Spleen (tissue), 11 donors: Measurements from ENCODE around the gene UBL4A. TPM values are rescaled to one million over a fixed set of nuclear protein-coding genes. Genes with fewer than 3 reads are reported as not detected.

ENCODE experiments used
- DNase-seq: peaks from one replicate; pipeline ENCODE4 v3.0.0-alpha.2; 2020
- H3K27ac ChIP-seq, 8 donors: fragments of 200-600 bp; sonication (generic) in 7 of 8; 1 replicate in 4 of 8; 2 replicates in 4 of 8; pipeline versions ENCODE4 v1.5.0 to v1.8.0; 2016 to 2021; ENCODE audit warnings: inconsistent platforms in 4 of 8, mild to moderate bottlenecking in 4 of 8, moderate library complexity in 1 of 8
- H3K27me3 ChIP-seq, 7 donors: fragments of 200-600 bp; sonication (generic) in 6 of 7; replicated peaks in 1 of 7; 1 replicate in 4 of 7; 2 replicates in 3 of 7; pipeline versions ENCODE4 v1.5.0 to v1.8.0; 2016 to 2021; ENCODE audit warnings: inconsistent platforms in 3 of 7, mild to moderate bottlenecking in 1 of 7
- H3K36me3 ChIP-seq, 6 donors: fragments of 200-600 bp; sonication (generic) in 5 of 6; 1 replicate in 4 of 6; 2 replicates in 2 of 6; pipeline versions ENCODE4 v1.5.0 to v1.8.0; 2016 to 2021; ENCODE audit warnings: inconsistent platforms in 2 of 6
- H3K4me1 ChIP-seq, 6 donors: fragments of 200-600 bp; sonication (generic) in 5 of 6; 1 replicate in 3 of 6; 2 replicates in 3 of 6; pipeline versions ENCODE4 v1.5.0 to v1.8.0; 2016 to 2021; ENCODE audit warnings: inconsistent platforms in 3 of 6
- H3K4me3 ChIP-seq, 8 donors: fragments of 200-600 bp; sonication (generic) in 7 of 8; 1 replicate in 4 of 8; 2 replicates in 4 of 8; pipeline versions ENCODE4 v1.5.0 to v1.8.0; 2016 to 2021; ENCODE audit warnings: inconsistent platforms in 4 of 8, mild to moderate bottlenecking in 4 of 8, moderate library complexity in 2 of 8
- H3K9me3 ChIP-seq, 8 donors: fragments of 200-600 bp; sonication (generic) in 7 of 8; 1 replicate in 4 of 8; 2 replicates in 4 of 8; pipeline versions ENCODE4 v1.5.0 to v1.8.0; 2016 to 2021; ENCODE audit warnings: inconsistent platforms in 4 of 8
- CTCF ChIP-seq, 11 experiments: fragments of 200-600 bp in 7 of 11; fragments of 450-650 bp in 4 of 11; sonication (generic) in 4 of 11; IDR thresholded peaks in 8 of 11; conservative IDR thresholded peaks in 3 of 11; 1 replicate in 7 of 11; 2 replicates in 4 of 11; pipeline versions ENCODE4 v1.4.0 to v1.8.0; 2016 to 2021; ENCODE audit warnings: antibody characterized with exemption in 11 of 11, inconsistent platforms in 4 of 11, mild to moderate bottlenecking in 1 of 11
- POLR2A ChIP-seq, 3 donors: fragments of 450-650 bp; IDR thresholded peaks; one replicate each; pipeline ENCODE4 v1.5.1; 2017; ENCODE audit warnings: antibody characterized with exemption in 3 of 3, mild to moderate bottlenecking in 1 of 3
- POLR2AphosphoS5 ChIP-seq, 3 donors: sonication (generic); formaldehyde crosslinking; IDR thresholded peaks; one replicate each; pipeline ENCODE4 v1.5.1; 2017; ENCODE audit warnings: antibody characterized with exemption in 3 of 3
- WGBS, 5 donors: extraction: QIAGEN DNeasy Blood & Tissue Kit in 3 of 5; methylation state at CpG; one replicate each; pipeline versions ENCODE4 v1.1.5 to v1.1.7; 2013 to 2018; 5-methylcytosine and 5-hydroxymethylcytosine counted together
- intact Hi-C: fragments of 100-400 bp; cut with DNase I; formaldehyde crosslinking; loops from one replicate; pipeline ENCODE4 v1.15.0; 2023; ENCODE audit warnings: low total_unique reads
- polyA plus RNA-seq, 3 donors: library from polyadenylated mRNA; stranded (reverse); fragments of 200-250 nt; gene quantifications; one replicate each; pipeline ENCODE4 v1.2.1, GENCODE V29; 2013
- total RNA-seq, 7 donors: library from RNA; depleted of rRNA in 3 of 7; stranded (reverse); fragments of >200 nt in 3 of 7; fragmentation: NEBNext Ultra II Directional in 4 of 7; extraction: Animal tissue kit (Norgen Biotek cat#: 25700) in 4 of 7; gene quantifications; one replicate each; pipeline versions ENCODE4 v1.1.0 to v1.2.1, GENCODE V29; 2016 to 2021
- donor health status: healthy with polysubstance abuse.
- donor health status: DM: no; HTN: no; CAD: no; lungs with moderate emphysema.
- donor health status: DM: no; HTN: no; CAD: no.
- donor health status: Bipolar disorder and iron deficiency.
- donor health status: healthy.
- donor health status: DM: no; HTN: no; CAD: no.
- donor health status: DM: yes; HTN: yes; CAD: no.

UBL4A gene
- total and polyA plus RNA-seq, 10 donors = 13.4 to 36.3 (median 21.8) TPM

GRCh38 chrX:154440623-154441357 lies 45.6 kb downstream of the UBL4A start:
- Histone ChIP-seq H3K36me3 (peaks cover 0 to 54% (median 18%) of the 10 kb centered on the region in 6 donors), H3K4me3 (no peak overlapping the region), H3K27ac (peak overlapping the region in 2 of 8 donors; percentile 32 to 42), H3K4me1 (peaks cover 9 to 77% (median 33%) of the 10 kb centered on the region in 6 donors), H3K27me3 (peaks cover 0 to 6% (median 0%) of the 10 kb centered on the region in 7 donors), H3K9me3 (no peaks in the 10 kb centered on the region)
- DNase-seq = peak; percentile 65
- TF ChIP-seq POLR2AphosphoS5 (IDR thresholded peaks at IDR 0.05) = no peak
- no peak for TF ChIP-seq CTCF (IDR thresholded peaks at IDR 0.05 in 8 of 11, conservative IDR thresholded peaks at IDR 0.05 in 3 of 11)
- TF ChIP-seq POLR2A (IDR thresholded peaks at IDR 0.05) = no peak
- 86 to 91% (median 90%) methylated on average over 10 to 17 of the region's 17 CpGs for WGBS, 5 donors
- intact Hi-C loops = no loop called here

DNA sequence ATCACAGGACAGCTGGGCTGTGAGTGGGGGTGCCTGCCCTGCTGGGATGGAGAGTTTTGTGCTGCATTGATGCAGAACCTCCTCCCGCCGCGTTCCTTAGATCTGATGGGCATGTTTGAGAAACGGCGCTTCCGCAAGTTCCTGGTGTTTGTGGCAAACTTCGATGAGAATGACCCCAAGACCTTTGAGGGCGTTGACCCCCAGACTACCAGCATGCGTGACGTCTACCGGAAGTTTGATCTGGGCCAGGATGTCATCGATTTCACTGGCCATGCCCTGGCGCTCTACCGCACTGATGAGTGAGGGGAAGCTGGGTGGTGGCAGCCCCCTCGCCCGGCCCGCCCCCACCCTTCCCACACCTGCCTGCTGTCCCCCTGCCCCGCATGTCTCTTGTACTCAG lies 46.6 kb downstream of the UBL4A start:
- no peak for DNase-seq
- H3K4me1 ChIP-seq = peaks cover 9 to 70% (median 25%) of the 10 kb centered on the region in 6 donors
- H3K27me3 ChIP-seq = peaks cover 0 to 6% (median 0%) of the 10 kb centered on the region in 7 donors
- H3K9me3 ChIP-seq = no peaks in the 10 kb centered on the region
- peaks cover 0 to 61% (median 21%) of the 10 kb centered on the region in 6 donors for H3K36me3 ChIP-seq
- no peak overlapping the region for H3K27ac ChIP-seq
- H3K4me3 ChIP-seq = no peak overlapping the region
- no peak for TF ChIP-seq POLR2AphosphoS5 (IDR thresholded peaks at IDR 0.05)
- no peak for TF ChIP-seq CTCF (IDR thresholded peaks at IDR 0.05 in 8 of 11, conservative IDR thresholded peaks at IDR 0.05 in 3 of 11)
- TF ChIP-seq POLR2A (IDR thresholded peaks at IDR 0.05) = no peak
- intact Hi-C loops = no loop called here
- WGBS, 5 donors = 87 to 94% (median 89%) methylated on average over 8 to 18 of the region's 18 CpGs

DNA sequence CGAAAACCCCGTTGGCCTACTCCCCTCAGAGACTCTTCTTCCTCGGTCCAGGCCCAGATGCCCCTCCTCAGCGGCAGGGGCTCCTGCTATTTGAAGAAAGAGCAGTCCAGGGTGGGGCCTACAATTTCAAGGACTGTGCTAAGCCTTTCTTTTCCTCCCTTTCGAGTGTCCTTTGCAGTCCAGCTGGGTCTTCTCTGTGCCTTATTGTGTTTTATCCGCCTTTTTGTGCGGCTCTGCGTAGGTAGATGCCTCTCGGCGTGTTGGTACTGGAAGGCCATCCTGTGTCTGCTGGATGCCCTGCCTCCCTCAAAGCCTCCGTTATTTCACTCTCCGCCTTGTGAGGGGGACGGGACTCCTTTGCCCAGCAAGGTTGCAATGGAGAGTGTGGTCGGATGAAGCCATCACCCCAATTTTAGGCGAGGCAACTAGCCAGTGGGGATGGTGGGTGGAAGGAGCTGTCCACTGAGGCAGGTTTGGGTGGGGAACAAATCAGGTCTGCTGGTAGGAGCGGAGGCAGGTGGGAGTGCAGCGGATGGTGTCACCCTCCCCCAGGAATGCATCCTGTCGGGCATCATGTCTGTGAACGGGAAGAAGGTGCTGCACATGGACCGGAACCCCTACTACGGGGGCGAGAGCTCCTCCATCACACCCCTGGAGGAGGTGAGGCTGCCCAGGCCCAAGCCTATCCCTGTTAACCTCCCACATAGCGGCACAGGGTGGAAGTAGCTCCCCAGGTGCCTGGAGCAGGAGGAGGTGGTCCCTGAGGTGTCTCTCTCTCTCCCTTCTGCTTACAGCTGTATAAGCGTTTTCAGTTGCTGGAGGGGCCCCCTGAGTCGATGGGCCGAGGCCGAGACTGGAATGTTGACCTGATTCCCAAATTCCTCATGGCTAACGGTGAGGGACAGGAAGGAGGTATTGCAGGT lies 48.2 kb downstream of the UBL4A start:
- Histone ChIP-seq H3K4me3 (peak overlapping the region; percentile 61 to 93 (median 76)), H3K36me3 (peaks cover 0 to 77% (median 24%) of the 10 kb centered on the region in 6 donors), H3K27me3 (no peaks in the 10 kb centered on the region), H3K9me3 (no peaks in the 10 kb centered on the region), H3K4me1 (peaks cover 4 to 58% (median 17%) of the 10 kb centered on the region in 6 donors), H3K27ac (peak overlapping the region in 5 of 8 donors; percentile 90 to 95 (median 91))
- TF ChIP-seq POLR2AphosphoS5 (IDR thresholded peaks at IDR 0.05) (peak in 1 of 3 donors; percentile 13), POLR2A (IDR thresholded peaks at IDR 0.05) (no peak)
- no peak for DNase-seq
- intact Hi-C loops = no loop called here
- WGBS, 5 donors = 62 to 74% (median 66%) methylated on average over 22 to 28 of the region's 28 CpGs

- H3K27ac ChIP-seq = peak within 1 kb of the TSS; percentile 60 to 95 (median 90)
- peak within 1 kb of the TSS; percentile 61 to 93 (median 76) for H3K4me3 ChIP-seq
- no peaks in the 10 kb centered on the region for H3K27me3 ChIP-seq
- peak; percentile 89 for DNase-seq
- no peak for TF ChIP-seq CTCF (IDR thresholded peaks at IDR 0.05 in 8 of 11, conservative IDR thresholded peaks at IDR 0.05 in 3 of 11)
- TF ChIP-seq POLR2AphosphoS5 (IDR thresholded peaks at IDR 0.05) = peak; percentile 80 to 84 (median 81)
- TF ChIP-seq POLR2A (IDR thresholded peaks at IDR 0.05) = peak in 1 of 3 donors; percentile 23
- no peaks in the 10 kb centered on the region for H3K9me3 ChIP-seq
- H3K4me1 ChIP-seq = peaks cover 4 to 55% (median 17%) of the 10 kb centered on the region in 6 donors
- H3K36me3 ChIP-seq = peaks cover 0 to 77% (median 25%) of the 10 kb centered on the region in 6 donors
- intact Hi-C loops = no loop called here
- 0 to 58% (median 1%) methylated on average over 8 to 93 of the region's 93 CpGs for WGBS, 5 donors
Observed at GRCh38 chrX:154436983-154437752, 49.2 kb downstream of the UBL4A start, which contains the start of gene GDI1. Gene GDI1 (plus strand): TSS chrX:154437154. CDS start chrX:154437255, 101 bp downstream.
